Psoas muscle (tissue), 8 donors: ENCODE measurements around the gene CCDC148. TPM values are rescaled to one million over a fixed set of nuclear protein-coding genes. Genes with fewer than 3 reads are reported as not detected.

ENCODE experiments used
- ATAC-seq, 4 donors: fragments of 200-7000 bp; cut with Tn5 transposase; one replicate each; pipeline ENCODE4 v1.9.1; 2020; ENCODE audit warnings: moderate library complexity in 3 of 4, mild to moderate bottlenecking in 2 of 4
- DNase-seq, 2 donors: peaks; one replicate each; pipeline ENCODE4 v3.0.0-alpha.2; 2020
- H3K27ac ChIP-seq: fragments of 200-600 bp; one replicate; pipeline ENCODE4 v1.8.0; 2022
- H3K27me3 ChIP-seq, 3 donors: fragments of 200-600 bp in 1 of 3; one replicate each; pipeline versions ENCODE4 v1.6.1 to v1.8.0; 2013 to 2022; ENCODE audit warnings: low read length in 2 of 3, mild to moderate bottlenecking in 2 of 3, moderate library complexity in 1 of 3; ENCODE audit not compliant: insufficient read depth in 3 of 3
- H3K36me3 ChIP-seq, 2 donors: fragments of 200-600 bp in 1 of 2; one replicate each; pipeline versions ENCODE4 v1.6.1 to v1.8.0; 2013 to 2022; ENCODE audit warnings: low read depth in 1 of 2, mild to moderate bottlenecking in 1 of 2, moderate library complexity in 1 of 2; ENCODE audit not compliant: insufficient read depth in 1 of 2
- H3K4me1 ChIP-seq: fragments of 200-600 bp; one replicate; pipeline ENCODE4 v1.8.0; 2022
- H3K4me3 ChIP-seq: fragments of 200-600 bp; one replicate; pipeline ENCODE4 v1.8.0; 2022; ENCODE audit warnings: mild to moderate bottlenecking
- H3K9me3 ChIP-seq: fragments of 200-600 bp; one replicate; pipeline ENCODE4 v1.8.0; 2022
- WGBS, 3 donors: extraction: QIAGEN DNeasy Blood & Tissue Kit; methylation state at CpG; one replicate each; pipeline versions ENCODE4 v1.1.6 to v1.1.7; 2013; 5-methylcytosine and 5-hydroxymethylcytosine counted together
- intact Hi-C, 2 donors: fragments of 100-400 bp; cut with DNase I; formaldehyde crosslinking; loops; one replicate each; pipeline versions ENCODE4 v1.11.0 to v1.14.2; 2022
- polyA plus RNA-seq, 3 donors: library from polyadenylated mRNA; stranded (reverse); fragments of 200-250 nt; gene quantifications; one replicate each; pipeline ENCODE4 v1.2.3, GENCODE V29; 2013
- total RNA-seq, 4 donors: library from RNA; stranded (reverse); fragmentation: NEBNext Ultra II Directional in 2 of 4; extraction: Animal tissue kit (Norgen Biotek cat#: 25700) in 2 of 4; gene quantifications; one replicate each; pipeline versions ENCODE4 v1.2.1 to v1.2.4, GENCODE V29; 2021 to 2023
- TF ChIP-seq, protein P1 (sequence below): fragments of 200-600 bp; IDR thresholded peaks from one replicate; pipeline ENCODE4 v1.8.0; 2022; ENCODE audit warnings: antibody characterized with exemption
- donor health status: healthy with polysubstance abuse.
- donor health status: DM: no; HTN: no; CAD: no; lungs with moderate emphysema.
- donor health status: Bipolar disorder and iron deficiency.
- donor health status: healthy.
- donor health status: DM: yes; HTN: yes; CAD: no.
- donor health status: DM: no; HTN: no; CAD: no.
- donor health status: DM: no; HTN: no; CAD: no.
- donor health status: DM: yes; HTN: yes; CAD: no.

CCDC148 gene
- total and polyA plus RNA-seq, 7 donors, result 0.10 TPM; not detected in 6

DNA sequence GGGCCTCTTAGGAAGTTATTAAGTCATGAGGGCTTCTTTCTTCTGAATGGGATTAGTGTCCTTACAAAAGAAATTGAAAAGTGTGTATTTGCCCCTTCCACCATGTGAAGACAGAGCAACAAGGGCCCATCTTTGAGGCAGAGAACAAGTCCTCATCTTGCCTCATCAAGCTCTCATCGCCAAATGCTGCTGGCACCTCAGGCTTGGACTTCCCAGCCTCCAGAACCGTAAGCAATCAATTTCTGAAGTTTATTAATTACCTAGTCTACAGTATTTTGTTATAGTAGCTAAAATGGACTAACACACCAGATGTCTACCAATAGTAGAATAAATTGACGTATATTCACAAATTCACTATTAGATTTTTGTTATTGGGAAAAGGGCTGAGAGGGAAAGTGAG is 74.6 kb downstream of the CCDC148 start:
- Histone ChIP-seq H3K36me3 (no peaks in the 10 kb centered on the region), H3K4me1 (no peaks in the 10 kb centered on the region), H3K4me3 (no peak overlapping the region), H3K27me3 (no peaks in the 10 kb centered on the region), H3K9me3 (no peaks in the 10 kb centered on the region), H3K27ac (no peak overlapping the region)
- no peak for DNase-seq
- no peak for ATAC-seq
- WGBS, 3 donors, result 80 to 96% (median 93%) methylated on average over 3 of the region's 3 CpGs
- TF ChIP-seq, protein P1, sequence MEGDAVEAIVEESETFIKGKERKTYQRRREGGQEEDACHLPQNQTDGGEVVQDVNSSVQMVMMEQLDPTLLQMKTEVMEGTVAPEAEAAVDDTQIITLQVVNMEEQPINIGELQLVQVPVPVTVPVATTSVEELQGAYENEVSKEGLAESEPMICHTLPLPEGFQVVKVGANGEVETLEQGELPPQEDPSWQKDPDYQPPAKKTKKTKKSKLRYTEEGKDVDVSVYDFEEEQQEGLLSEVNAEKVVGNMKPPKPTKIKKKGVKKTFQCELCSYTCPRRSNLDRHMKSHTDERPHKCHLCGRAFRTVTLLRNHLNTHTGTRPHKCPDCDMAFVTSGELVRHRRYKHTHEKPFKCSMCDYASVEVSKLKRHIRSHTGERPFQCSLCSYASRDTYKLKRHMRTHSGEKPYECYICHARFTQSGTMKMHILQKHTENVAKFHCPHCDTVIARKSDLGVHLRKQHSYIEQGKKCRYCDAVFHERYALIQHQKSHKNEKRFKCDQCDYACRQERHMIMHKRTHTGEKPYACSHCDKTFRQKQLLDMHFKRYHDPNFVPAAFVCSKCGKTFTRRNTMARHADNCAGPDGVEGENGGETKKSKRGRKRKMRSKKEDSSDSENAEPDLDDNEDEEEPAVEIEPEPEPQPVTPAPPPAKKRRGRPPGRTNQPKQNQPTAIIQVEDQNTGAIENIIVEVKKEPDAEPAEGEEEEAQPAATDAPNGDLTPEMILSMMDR, result no peak
- intact Hi-C loops, result no loop called here

DNA sequence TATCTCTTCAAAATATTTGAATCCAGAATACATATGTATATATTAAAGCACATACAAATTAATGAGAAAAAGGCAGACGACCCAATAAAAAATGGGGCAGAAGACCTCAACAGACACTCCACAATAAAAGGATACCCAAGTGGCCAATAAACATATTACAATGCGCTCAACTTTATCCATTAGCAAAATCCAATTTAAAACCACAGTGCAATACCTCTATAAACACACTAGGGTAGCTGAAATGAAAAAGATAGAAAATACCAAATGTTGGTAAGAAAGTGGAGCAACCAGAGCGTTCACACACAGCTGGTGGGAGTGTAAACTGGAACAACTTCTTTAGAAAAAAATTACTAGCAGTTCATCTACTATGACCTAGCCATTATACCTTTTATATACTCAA is 75.3 kb downstream of the CCDC148 start:
- H3K4me1 ChIP-seq, result no peaks in the 10 kb centered on the region
- H3K36me3 ChIP-seq, result no peaks in the 10 kb centered on the region
- DNase-seq (no peak), ATAC-seq (no peak)
- no peaks in the 10 kb centered on the region for H3K9me3 ChIP-seq
- H3K27ac ChIP-seq, result no peak overlapping the region
- WGBS, 3 donors, result 88 to 90% (median 89%) methylated on average over 3 of the region's 3 CpGs
- H3K4me3 ChIP-seq, result no peak overlapping the region
- no peaks in the 10 kb centered on the region for H3K27me3 ChIP-seq
- intact Hi-C loops, result no loop called here
- TF ChIP-seq, protein P1, result no peak

DNA sequence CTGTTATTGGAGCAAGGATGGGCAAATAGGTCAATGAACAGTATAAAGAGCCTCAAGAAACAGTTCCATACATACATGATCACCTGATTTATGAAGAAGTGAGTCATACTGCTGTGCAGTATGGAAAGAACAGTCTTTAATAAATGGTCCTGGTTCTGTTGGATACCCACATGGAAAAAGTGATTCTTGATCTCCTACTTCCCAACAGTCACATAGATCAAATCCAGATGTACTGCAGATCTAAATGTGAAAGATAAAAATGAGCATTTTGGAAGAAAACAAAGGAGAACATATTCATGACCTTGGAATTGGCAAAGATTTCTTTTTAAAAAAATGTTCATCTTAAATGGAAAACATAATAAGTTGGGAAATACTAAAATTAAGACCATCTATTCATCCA is 75.8 kb downstream of the CCDC148 start:
- TF ChIP-seq, protein P1, result no peak
- H3K27me3 ChIP-seq, result no peaks in the 10 kb centered on the region
- H3K36me3 ChIP-seq, result no peaks in the 10 kb centered on the region
- intact Hi-C loops, result no loop called here
- H3K9me3 ChIP-seq, result no peaks in the 10 kb centered on the region
- no peak for DNase-seq
- ATAC-seq, result no peak
- H3K27ac ChIP-seq, result no peak overlapping the region
- no peaks in the 10 kb centered on the region for H3K4me1 ChIP-seq
- H3K4me3 ChIP-seq, result no peak overlapping the region

DNA sequence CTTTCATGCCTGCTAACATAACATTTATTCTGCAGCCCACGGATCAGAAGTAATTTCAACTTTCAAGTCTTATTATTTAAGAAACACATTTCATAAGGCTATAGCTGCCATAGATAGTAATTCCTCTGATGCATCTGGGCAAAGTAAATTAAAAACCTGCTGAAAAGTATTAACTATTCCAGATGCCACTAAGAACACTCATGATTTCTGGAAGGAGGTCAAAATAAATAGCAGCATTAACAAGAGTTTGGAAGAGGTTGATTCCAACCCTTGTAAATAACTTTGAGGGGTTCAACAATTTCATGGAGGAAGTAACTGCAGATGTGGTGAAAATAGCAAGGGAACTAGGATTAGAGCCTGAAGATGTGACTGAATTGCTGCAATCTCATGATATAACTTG is 77.6 kb downstream of the CCDC148 start:
- Histone ChIP-seq H3K9me3 (no peaks in the 10 kb centered on the region), H3K4me1 (no peaks in the 10 kb centered on the region), H3K36me3 (no peaks in the 10 kb centered on the region), H3K27me3 (no peaks in the 10 kb centered on the region), H3K27ac (no peak overlapping the region), H3K4me3 (no peak overlapping the region)
- ATAC-seq (no peak), DNase-seq (no peak)
- 77 to 80% (median 78%) methylated on average over 1 of the region's 1 CpG for WGBS, 3 donors
- intact Hi-C loops, result no loop called here
- TF ChIP-seq, protein P1, result no peak

DNA sequence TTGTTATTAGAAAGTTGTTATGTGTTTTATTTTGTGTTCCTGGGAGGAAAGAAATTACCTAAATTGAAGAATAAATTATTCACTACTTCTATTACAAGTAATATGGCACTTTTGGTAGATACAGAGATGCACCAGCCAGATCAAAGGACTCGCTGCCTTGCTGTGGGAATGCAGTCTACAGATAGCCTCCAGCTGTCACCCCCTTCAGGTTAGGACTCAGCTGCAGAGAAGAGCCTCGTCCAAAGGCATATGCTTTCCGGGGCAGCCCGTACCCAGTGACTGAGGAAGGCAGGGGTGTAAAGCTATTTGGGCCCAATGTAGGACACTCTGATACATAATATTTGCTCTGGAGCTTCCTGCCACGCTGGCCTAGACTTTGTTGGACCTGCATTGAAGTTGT is 90.2 kb downstream of the CCDC148 start:
- no peak for ATAC-seq

More for the DNA sequence above, 90.2 kb downstream of the CCDC148 start:
- Histone ChIP-seq H3K9me3 (no peaks in the 10 kb centered on the region), H3K4me3 (no peak overlapping the region), H3K27ac (no peak overlapping the region), H3K36me3 (no peaks in the 10 kb centered on the region), H3K4me1 (no peaks in the 10 kb centered on the region), H3K27me3 (no peaks in the 10 kb centered on the region)
- WGBS, 3 donors, result 69 to 85% (median 82%) methylated on average over 5 of the region's 5 CpGs
- intact Hi-C loops, result loop anchor here in 1 of 2 donors (10.0 kb wide), 1 partner anchor 142 kb away; no protein-coding TSS in a partner anchor
- TF ChIP-seq, protein P1, result no peak
- no peak for DNase-seq
